ENCODE data around the gene ERAS.

The ERAS gene, protein sequence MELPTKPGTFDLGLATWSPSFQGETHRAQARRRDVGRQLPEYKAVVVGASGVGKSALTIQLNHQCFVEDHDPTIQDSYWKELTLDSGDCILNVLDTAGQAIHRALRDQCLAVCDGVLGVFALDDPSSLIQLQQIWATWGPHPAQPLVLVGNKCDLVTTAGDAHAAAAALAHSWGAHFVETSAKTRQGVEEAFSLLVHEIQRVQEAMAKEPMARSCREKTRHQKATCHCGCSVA

DNA sequence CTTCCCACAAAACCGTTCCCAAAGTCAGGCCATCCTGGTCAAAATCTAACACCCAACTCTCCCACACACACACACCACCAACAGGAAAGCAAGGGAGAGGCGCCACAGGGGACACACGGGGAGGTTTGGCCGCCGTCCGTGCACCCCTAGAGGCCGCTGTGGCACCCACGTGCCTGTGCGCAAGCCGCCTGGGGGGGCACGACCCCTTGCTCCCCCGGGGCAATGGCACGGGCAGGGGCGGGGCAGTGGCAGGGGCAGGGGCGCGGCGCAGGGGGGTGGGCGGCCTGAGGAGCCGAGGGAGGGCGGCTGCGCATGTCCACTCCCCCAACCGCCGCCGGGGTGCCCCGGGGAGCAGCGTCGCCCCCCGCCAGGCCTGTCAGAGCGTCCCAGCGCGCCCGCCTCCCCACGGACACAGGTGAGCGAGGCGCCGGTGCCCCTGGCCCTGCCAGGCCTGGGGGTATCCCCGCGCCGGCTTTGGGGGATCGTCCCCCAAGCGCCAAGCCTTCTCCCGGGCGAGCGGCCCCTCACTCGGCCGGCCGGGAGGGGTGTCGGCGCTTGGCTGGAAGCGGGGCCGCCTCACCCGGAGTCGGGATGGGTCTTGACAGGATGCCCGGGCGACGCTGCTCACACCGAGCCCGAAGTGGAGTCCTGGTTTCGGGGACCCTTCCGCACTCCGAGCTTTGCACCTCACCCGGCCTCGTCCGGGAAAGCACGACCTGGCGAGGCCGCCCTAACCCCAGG, at the start of gene ERAS:
ERAS (plus strand) TSS at position 379 of the 741 bp plus-strand sequence. CDS start 2,611 bp downstream, outside the sequence.
- peak; percentile 9 for DNase-seq (ENCODE audit: low read depth)

GRCh38 chrX:48776818-48777439, 49.4 kb upstream of the ERAS start:
- no peak for DNase-seq (ENCODE audit: low read depth)

DNA sequence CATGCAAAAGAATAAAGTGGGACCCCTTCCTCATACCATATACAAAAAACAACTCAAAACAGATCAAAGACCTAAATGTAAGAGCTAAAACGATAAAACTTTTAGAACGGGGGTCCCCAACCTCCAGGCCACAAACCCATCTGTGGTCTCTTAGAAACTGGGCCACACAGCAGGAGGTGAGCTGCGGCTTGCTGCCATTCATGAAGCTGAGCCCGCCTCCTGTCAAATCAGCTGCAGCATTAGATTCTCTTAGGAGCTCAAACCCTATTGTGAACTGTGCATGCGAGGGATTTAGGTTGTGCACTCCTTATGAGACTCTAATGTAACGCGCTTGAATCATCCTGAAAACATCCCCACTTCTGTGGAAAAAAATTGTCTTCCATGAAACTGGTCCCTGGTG, 46.9 kb upstream of the ERAS start:
- no peak for DNase-seq (ENCODE audit: low read depth)

DNA sequence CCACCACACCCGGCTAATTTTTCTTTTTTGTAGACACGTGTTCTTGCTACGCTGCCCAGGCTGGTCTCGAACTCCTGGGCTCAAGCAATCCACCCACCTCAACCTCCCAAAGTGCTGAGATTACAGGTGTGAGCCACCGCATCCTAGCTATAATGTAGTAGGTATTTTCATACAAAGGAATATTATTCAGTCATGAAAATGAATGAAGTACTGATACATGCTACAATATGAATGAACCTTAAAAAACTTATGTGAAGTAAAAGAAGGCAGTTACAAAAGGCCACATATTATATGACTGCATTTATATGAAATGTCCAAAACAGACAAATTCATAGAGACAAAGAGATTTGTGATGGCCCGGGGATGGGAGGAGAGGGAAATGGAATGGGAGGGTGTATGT, 44.6 kb upstream of the ERAS start:
- DNase-seq (ENCODE audit: low read depth), result no peak

- DNase-seq (ENCODE audit: low read depth), result no peak
Measured at GRCh38 chrX:48782216-48782615, 44.1 kb upstream of the ERAS start.

GRCh38 chrX:48782795-48783194, 43.5 kb upstream of the ERAS start:
- no peak for DNase-seq (ENCODE audit: low read depth)

DNA sequence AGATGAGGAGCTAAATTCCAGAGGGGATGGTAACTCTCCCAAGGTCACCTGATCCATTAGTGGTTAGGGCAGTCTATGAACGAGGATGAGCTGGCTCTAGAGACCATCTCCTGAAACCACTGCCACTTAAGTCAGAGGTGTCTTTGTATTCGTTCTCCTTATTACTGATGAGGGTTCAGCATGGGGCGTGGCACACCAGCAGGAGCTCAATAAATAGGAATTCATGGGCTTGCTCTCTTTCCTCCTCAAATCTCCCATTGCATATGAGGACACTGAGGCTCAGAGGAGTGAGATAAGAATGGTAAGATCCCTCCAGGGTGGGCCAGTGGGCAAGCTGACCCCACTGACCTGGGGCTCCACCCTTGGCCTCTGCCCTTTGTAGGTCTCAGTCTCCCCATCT, 41.6 kb upstream of the ERAS start:
- no peak for DNase-seq (ENCODE audit: low read depth)

- no peak for DNase-seq (ENCODE audit: low read depth)
Measured at GRCh38 chrX:48785186-48785539, 41.1 kb upstream of the ERAS start.

DNA sequence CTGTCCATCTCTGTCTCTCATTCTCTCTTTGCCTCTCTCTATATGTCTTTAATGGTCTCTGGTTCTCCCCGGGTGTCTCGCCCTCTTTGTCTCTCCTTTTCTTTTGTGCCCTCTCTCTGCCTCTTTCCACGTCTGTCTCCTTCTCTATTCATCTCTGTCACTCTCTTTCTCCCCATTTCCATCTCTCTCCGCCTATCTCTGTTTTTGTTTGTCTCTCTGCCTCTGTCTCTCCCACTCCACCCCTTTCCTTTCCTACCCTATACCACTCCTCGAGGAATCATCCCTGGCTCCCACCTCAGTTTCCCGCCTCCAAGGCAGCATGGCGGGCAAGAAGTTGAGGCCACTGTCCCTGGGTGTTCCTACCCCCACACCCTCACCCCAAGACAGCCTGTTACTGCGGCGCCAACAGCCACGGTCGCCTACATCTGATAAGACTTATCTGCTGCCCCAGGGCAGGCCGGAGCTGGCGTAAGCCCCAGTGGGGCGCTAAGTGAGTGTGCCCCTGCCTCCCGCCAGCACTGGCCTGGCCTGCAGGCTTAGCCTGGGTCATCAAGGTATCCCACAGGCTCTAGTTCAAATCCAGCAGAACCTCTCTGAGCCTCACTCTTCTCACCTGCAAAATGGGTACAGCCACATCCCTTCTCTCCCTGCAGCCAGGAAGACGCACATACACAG, 40.6 kb upstream of the ERAS start:
- no peak for DNase-seq (ENCODE audit: low read depth)

- no peak for DNase-seq (ENCODE audit: low read depth)
Measured at GRCh38 chrX:48786341-48786800, 39.9 kb upstream of the ERAS start, which contains the start of gene GATA1. Gene GATA1, plus strand, starts transcription at chrX:48786590. Its CDS starts 4,520 bp downstream, at chrX:48791110.

DNA sequence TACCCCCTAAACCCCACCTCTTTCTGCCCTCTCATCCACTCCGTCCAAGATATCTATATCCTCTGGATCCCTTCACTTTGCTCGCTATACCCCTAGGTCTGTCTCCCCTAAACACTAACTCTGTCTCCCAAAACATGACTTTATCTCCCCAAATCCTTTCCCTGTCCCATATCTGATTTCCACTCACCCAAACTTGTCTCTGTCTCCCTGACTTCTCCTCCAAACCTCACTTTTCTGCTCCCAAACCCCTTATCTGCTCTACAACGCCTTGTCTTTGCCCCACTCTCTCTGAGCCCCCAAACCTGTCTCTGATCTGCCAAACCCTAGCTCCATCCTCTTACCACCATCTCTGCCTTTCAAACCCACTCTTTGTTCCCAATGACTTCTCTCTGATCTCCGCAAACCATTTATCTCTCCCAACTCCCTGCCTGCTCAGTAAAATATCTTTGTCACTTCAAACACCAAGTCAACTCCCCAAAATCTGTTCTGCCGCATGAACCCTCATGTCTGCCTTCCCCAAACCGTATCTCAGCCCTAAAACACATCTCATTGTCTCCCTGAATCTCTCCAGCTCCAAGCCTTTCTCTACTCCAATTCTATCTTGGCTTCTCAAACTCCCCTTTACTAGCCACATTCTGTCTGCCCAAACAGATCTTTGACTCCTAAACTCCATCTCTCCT, 39.3 kb upstream of the ERAS start:
- no peak for DNase-seq (ENCODE audit: low read depth)

GRCh38 chrX:48787505-48788443, 38.5 kb upstream of the ERAS start:
- DNase-seq (ENCODE audit: low read depth), result no peak

- DNase-seq (ENCODE audit: low read depth), result no peak
Measured at GRCh38 chrX:48789366-48790220, 36.7 kb upstream of the ERAS start.

DNA sequence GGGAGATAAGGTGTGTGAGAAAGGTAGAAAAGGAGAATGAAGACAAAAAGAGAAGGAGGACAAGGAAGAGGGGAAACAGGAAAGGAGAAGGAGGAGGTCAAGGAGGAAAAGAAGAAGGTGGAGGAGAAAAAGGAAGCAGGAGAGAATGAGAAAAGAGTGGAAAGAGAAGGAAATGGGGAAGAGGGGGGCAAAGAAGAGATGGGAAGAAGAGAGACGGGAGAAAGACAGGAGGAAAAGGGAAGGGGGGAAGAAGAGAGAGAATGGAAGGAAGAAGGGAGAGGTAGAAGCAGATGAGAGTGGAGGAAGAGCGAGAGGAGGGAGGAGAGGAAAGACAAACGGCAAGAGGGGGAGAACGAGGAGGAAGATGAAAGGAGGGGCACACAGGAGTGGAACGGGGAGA, 35.8 kb upstream of the ERAS start:
- no peak for DNase-seq (ENCODE audit: low read depth)

GRCh38 chrX:48791063-48791820, 35.1 kb upstream of the ERAS start:
- DNase-seq (ENCODE audit: low read depth), result no peak

- no peak for DNase-seq (ENCODE audit: low read depth)
Measured at GRCh38 chrX:48792219-48792618, 34.1 kb upstream of the ERAS start.

GRCh38 chrX:48793935-48794334, 32.4 kb upstream of the ERAS start:
- no peak for DNase-seq (ENCODE audit: low read depth)

- no peak for DNase-seq (ENCODE audit: low read depth)
Measured at GRCh38 chrX:48794340-48794910, 31.9 kb upstream of the ERAS start.

Data from activated T-cell treated with anti-CD3 and anti-CD28 coated beads for 1 hour (primary cell).